ENCODE data around the gene SLC28A2.

DNA sequence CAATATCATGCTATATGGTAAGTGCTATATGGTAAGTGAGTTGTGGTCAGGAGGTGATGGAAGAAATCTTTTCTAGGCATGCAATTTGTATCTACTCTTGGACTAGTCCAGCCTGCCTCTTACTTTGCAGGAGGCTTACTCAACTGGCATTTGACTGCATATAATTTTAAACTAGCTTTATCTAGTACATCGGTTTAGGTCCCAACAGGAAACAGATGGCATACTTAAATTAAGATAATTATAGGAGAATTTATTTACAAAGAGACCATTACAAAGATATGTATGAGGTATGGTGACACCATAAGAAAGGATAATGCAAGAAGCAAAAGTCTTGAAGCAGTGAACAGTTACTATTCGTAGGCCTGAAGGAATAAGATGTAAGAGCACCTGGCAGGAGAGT, 7.8 kb downstream of the SLC28A2 start:
- TF ChIP-seq CTCF (IDR thresholded peaks at IDR 0.05; ENCODE audit: poor library complexity, severe bottlenecking) (no peak), POLR2AphosphoS5 (IDR thresholded peaks at IDR 0.05) (no peak), EP300 (conservative IDR thresholded peaks at IDR 0.05; ENCODE audit: poor library complexity, severe bottlenecking) (no peak), RAD21 (conservative IDR thresholded peaks at IDR 0.05) (no peak), EZH2 (IDR thresholded peaks at IDR 0.05; ENCODE audit: borderline replicate concordance, insufficient read depth, low read length, poor library complexity, severe bottlenecking) (no peak), TAF1 (IDR thresholded peaks at IDR 0.05; ENCODE audit: low read depth) (no peak), SMC3 (conservative IDR thresholded peaks at IDR 0.05; ENCODE audit: poor library complexity) (no peak), MXI1 (conservative IDR thresholded peaks at IDR 0.05; ENCODE audit: poor library complexity, severe bottlenecking) (no peak)
- TF ChIP-seq, protein P1, sequence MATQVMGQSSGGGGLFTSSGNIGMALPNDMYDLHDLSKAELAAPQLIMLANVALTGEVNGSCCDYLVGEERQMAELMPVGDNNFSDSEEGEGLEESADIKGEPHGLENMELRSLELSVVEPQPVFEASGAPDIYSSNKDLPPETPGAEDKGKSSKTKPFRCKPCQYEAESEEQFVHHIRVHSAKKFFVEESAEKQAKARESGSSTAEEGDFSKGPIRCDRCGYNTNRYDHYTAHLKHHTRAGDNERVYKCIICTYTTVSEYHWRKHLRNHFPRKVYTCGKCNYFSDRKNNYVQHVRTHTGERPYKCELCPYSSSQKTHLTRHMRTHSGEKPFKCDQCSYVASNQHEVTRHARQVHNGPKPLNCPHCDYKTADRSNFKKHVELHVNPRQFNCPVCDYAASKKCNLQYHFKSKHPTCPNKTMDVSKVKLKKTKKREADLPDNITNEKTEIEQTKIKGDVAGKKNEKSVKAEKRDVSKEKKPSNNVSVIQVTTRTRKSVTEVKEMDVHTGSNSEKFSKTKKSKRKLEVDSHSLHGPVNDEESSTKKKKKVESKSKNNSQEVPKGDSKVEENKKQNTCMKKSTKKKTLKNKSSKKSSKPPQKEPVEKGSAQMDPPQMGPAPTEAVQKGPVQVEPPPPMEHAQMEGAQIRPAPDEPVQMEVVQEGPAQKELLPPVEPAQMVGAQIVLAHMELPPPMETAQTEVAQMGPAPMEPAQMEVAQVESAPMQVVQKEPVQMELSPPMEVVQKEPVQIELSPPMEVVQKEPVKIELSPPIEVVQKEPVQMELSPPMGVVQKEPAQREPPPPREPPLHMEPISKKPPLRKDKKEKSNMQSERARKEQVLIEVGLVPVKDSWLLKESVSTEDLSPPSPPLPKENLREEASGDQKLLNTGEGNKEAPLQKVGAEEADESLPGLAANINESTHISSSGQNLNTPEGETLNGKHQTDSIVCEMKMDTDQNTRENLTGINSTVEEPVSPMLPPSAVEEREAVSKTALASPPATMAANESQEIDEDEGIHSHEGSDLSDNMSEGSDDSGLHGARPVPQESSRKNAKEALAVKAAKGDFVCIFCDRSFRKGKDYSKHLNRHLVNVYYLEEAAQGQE (IDR thresholded peaks at IDR 0.05; ENCODE audit: borderline replicate concordance) = no peak

Measured in neural cell (in vitro differentiated cells).